Activated CD4-positive, alpha-beta memory T cell treated with anti-CD3 and anti-CD28 coated beads for 36 hours (primary cell): ENCODE results near the gene GAS2L1. TPM values are rescaled to one million over a fixed set of nuclear protein-coding genes. Genes with fewer than 3 reads are reported as not detected.

ENCODE experiments used
- CTCF ChIA-PET: fragments of 350-600 bp; sonication (Branson Sonifier 250); formaldehyde crosslinking; loops from one replicate; lab custom pipeline; 2021; ENCODE audit warnings: antibody characterized with exemption, inconsistent platforms; lab: Charles Lee
- POLR2A ChIA-PET: fragments of 350-600 bp; sonication (Branson Sonifier 250); formaldehyde crosslinking; loops from one replicate; lab custom pipeline; 2021; ENCODE audit warnings: antibody characterized with exemption; lab: Charles Lee
- DNase-seq: peaks from one replicate; pipeline ENCODE4 v3.0.0-alpha.2; 2020
- H3K27ac Mint-ChIP-seq: one replicate; pipeline ENCODE4 v1.8.0; 2021; ENCODE audit warnings: mixed read lengths
- H3K27me3 Mint-ChIP-seq: one replicate; pipeline ENCODE4 v1.8.0; 2021; ENCODE audit warnings: mixed read lengths
- H3K36me3 Mint-ChIP-seq: one replicate; pipeline ENCODE4 v1.8.0; 2021; ENCODE audit warnings: mixed read lengths
- H3K4me1 Mint-ChIP-seq: one replicate; pipeline ENCODE4 v1.8.0; 2021; ENCODE audit warnings: low read depth, mixed read lengths
- H3K4me3 Mint-ChIP-seq: one replicate; pipeline ENCODE4 v1.8.0; 2021; ENCODE audit warnings: mild to moderate bottlenecking, mixed read lengths
- H3K9me3 Mint-ChIP-seq: one replicate; pipeline ENCODE4 v1.8.0; 2021; ENCODE audit warnings: mixed read lengths
- intact Hi-C: fragments of 100-400 bp; cut with micrococcal nuclease; formaldehyde crosslinking; loops from one replicate; pipeline ENCODE4 v1.15.1; 2023
- total RNA-seq, 2 experiments: library from RNA; stranded (reverse); gene quantifications; one replicate each; pipeline ENCODE4 v1.2.3, GENCODE V29; 2021

The GAS2L1 gene
- total RNA-seq, 2 experiments from 2014 or later: 1.3 to 1.4 TPM

GRCh38 chr22:29311464-29312217, 5.2 kb downstream of the GAS2L1 start:
- H3K4me3 Mint-ChIP-seq: no peak overlapping the region
- H3K4me1 Mint-ChIP-seq: peaks cover 37% of the 10 kb centered on the region
- no peak overlapping the region for H3K27ac Mint-ChIP-seq
- intact Hi-C loops: no loop called here
- H3K36me3 Mint-ChIP-seq: no peaks in the 10 kb centered on the region
- POLR2A ChIA-PET: no interaction called here
- no peak for DNase-seq
- peaks cover 37% of the 10 kb centered on the region for H3K27me3 Mint-ChIP-seq
- CTCF ChIA-PET: interaction anchor here (0.6 kb wide), 1 partner anchor 14 kb away, joined by 3 read pairs; no protein-coding TSS in a partner anchor
- no peaks in the 10 kb centered on the region for H3K9me3 Mint-ChIP-seq

- Mint-ChIP-seq H3K27ac (no peak overlapping the region), H3K4me3 (no peak overlapping the region), H3K36me3 (no peaks in the 10 kb centered on the region), H3K27me3 (peaks cover 39% of the 10 kb centered on the region), H3K4me1 (peaks cover 34% of the 10 kb centered on the region), H3K9me3 (no peaks in the 10 kb centered on the region)
- ChIA-PET POLR2A (no interaction called here), CTCF (interaction anchor here (0.6 to 1.9 kb wide), 6 partner anchors 9 to 641 kb away, joined by 3 to 9 read pairs (median 3); partner anchors contain the start of gene EMID1)
- peak; percentile 9 for DNase-seq
- intact Hi-C loops: no loop called here
These were observed 6.0 kb downstream of the GAS2L1 start for GRCh38 chr22:29312218-29313125.

DNA sequence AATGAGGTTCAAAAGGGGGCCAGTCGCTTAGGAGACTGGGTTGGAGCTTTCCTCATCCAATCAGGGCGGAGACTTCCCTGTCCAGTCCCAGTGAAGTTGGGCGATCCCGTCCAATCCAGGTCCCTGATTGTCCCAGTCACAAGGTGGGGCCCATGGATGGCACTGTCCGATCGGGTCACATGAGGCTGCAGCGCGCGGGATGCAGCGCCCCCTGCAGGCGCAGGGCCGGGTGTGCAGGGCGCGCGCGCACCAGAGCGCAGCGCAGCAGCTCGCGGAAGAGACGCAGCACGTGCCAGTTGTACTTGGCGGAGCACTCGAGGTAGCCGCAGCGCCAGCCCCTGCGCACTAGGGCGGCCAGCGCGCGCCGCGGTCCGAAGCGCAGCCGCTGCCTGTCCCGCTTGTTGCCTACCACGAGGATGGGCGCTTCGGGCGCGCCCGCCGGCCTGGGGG, 6.7 kb downstream of the GAS2L1 start:
- Mint-ChIP-seq H3K27me3 (peaks cover 39% of the 10 kb centered on the region), H3K9me3 (no peaks in the 10 kb centered on the region), H3K4me1 (peaks cover 34% of the 10 kb centered on the region), H3K4me3 (no peak overlapping the region), H3K27ac (no peak overlapping the region), H3K36me3 (no peaks in the 10 kb centered on the region)
- ChIA-PET CTCF (interaction anchor here (0.7 to 1.9 kb wide), 6 partner anchors 9 to 107 kb away, joined by 3 to 9 read pairs (median 3); partner anchors contain the start of gene EMID1), POLR2A (interaction anchor here (1.4 kb wide), 1 partner anchor 43 kb away, joined by 3 read pairs; no protein-coding TSS in a partner anchor)
- peak; percentile 52 for DNase-seq
- intact Hi-C loops: no loop called here

DNA sequence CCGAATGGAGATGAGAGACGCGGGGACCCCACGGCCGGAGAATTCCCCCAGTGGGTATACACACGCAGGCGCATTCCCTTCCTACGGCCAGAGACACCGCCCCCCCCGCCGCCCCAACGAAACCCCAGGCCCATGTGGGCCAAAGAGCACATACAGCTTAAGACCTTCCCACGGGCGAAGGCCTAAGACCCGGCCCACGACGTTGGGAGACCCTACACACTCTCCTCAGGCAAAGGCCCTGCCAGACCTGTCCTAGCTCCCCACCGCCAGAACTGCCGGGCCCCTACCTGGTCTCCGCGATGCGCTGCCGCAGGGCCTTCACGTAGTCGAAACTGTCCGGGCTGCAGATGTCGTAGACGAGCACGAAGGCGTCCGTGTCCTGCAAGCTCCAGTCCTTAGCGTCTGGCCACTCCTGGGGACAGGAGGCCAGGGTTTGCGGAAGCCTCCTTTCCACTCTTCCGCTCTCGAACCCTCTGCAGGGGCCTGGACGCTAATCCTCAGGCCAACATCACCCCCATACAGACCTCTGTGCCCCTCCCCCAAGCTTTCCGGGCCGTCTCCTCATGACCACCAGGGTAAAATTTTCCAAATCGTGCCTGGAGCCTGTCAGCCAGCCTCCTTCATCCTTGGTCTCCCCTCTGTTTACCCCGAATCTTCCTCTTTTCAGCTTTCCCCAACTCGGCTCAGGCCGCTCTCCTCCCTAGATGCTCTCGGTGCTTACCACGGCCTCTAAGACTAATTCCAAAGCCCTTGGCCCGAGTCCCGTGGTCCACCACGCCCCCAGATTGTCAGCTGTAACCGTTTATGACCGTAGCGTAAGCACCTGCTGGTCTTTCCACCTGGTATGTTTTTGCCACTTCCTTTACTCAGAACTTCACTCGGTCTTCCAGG, 7.4 kb downstream of the GAS2L1 start:
- peaks cover 39% of the 10 kb centered on the region for H3K27me3 Mint-ChIP-seq
- ChIA-PET POLR2A (interaction anchor here (1.4 kb wide), 1 partner anchor 44 kb away, joined by 3 read pairs; no protein-coding TSS in a partner anchor), CTCF (interaction anchor here (0.7 to 1.9 kb wide), 5 partner anchors 9 to 108 kb away, joined by 3 to 9 read pairs (median 3); partner anchors contain the start of gene EMID1)
- peaks cover 30% of the 10 kb centered on the region for H3K4me1 Mint-ChIP-seq
- DNase-seq: no peak
- no peak overlapping the region for H3K4me3 Mint-ChIP-seq
- no peak overlapping the region for H3K27ac Mint-ChIP-seq
- intact Hi-C loops: no loop called here
- no peaks in the 10 kb centered on the region for H3K9me3 Mint-ChIP-seq
- no peaks in the 10 kb centered on the region for H3K36me3 Mint-ChIP-seq

GRCh38 chr22:29314537-29315285, 8.3 kb downstream of the GAS2L1 start:
- intact Hi-C loops: no loop called here

GRCh38 chr22:29315286-29316140, 9.1 kb downstream of the GAS2L1 start, which contains the start of gene RASL10A:
RASL10A (minus strand) TSS chr22:29315697; CDS start chr22:29315246, 451 bp downstream.
- peak within 1 kb of the TSS; percentile 1 for H3K4me3 Mint-ChIP-seq
- no peaks in the 10 kb centered on the region for H3K36me3 Mint-ChIP-seq
- no peaks in the 10 kb centered on the region for H3K9me3 Mint-ChIP-seq
- no peak for DNase-seq
- intact Hi-C loops: no loop called here
- peaks cover 39% of the 10 kb centered on the region for H3K27me3 Mint-ChIP-seq
- ChIA-PET CTCF (interaction anchor here (0.6 kb wide), 1 partner anchor 11 kb away, joined by 3 read pairs; no protein-coding TSS in a partner anchor), POLR2A (no interaction called here)
- H3K4me1 Mint-ChIP-seq: peaks cover 26% of the 10 kb centered on the region
- no peak within 1 kb of the TSS for H3K27ac Mint-ChIP-seq

More at GRCh38 chr22:29314537-29315285, 8.3 kb downstream of the GAS2L1 start:
- no peak overlapping the region for H3K27ac Mint-ChIP-seq
- no peaks in the 10 kb centered on the region for H3K36me3 Mint-ChIP-seq
- peaks cover 39% of the 10 kb centered on the region for H3K27me3 Mint-ChIP-seq
- H3K4me3 Mint-ChIP-seq: peak overlapping the region; percentile 1
- peaks cover 26% of the 10 kb centered on the region for H3K4me1 Mint-ChIP-seq
- no peak for DNase-seq
- CTCF ChIA-PET: no interaction called here
- POLR2A ChIA-PET: interaction anchor here (1.4 kb wide), 1 partner anchor 45 kb away, joined by 3 read pairs; no protein-coding TSS in a partner anchor
- H3K9me3 Mint-ChIP-seq: no peaks in the 10 kb centered on the region

GRCh38 chr22:29316141-29316828, 9.8 kb downstream of the GAS2L1 start:
- no peak for DNase-seq
- intact Hi-C loops: no loop called here
- peaks cover 21% of the 10 kb centered on the region for H3K4me1 Mint-ChIP-seq
- H3K4me3 Mint-ChIP-seq: no peak overlapping the region
- POLR2A ChIA-PET: interaction anchor here (0.7 kb wide), 1 partner anchor 23 kb away, joined by 4 read pairs; no protein-coding TSS in a partner anchor
- no peak overlapping the region for H3K27ac Mint-ChIP-seq
- H3K9me3 Mint-ChIP-seq: no peaks in the 10 kb centered on the region
- H3K36me3 Mint-ChIP-seq: no peaks in the 10 kb centered on the region
- H3K27me3 Mint-ChIP-seq: peaks cover 37% of the 10 kb centered on the region
- CTCF ChIA-PET: no interaction called here

DNA sequence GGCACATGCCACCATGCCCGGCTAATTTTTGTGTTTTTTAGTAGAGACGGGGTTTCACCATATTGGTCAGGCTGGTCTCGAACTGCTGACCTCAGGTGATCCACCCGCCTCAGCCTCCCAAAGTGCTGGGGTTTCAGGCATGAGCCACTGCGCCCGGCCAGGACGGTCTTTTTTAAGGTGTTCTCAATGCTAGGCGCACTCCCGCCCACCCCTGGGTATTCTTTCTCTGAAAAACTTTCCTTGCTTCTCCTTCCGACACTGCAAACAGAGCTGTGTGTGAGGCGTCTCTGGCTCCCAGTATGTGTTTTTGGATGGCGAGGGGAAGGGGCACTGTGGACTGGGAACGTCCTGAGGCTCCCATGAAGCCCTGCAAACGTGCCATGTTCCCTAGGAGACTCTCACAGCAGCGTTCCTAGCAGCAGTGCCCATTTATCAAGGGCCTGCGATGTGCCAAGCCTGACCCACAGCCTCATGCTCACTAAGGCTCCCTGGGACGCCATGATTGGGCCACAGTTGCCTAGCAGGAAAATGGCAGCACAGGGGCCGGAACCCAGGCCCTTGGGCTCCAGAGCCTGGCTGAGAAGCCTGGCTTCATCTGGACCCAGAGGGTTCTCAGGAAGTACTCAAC, 11.5 kb downstream of the GAS2L1 start:
- no peak for DNase-seq
- Mint-ChIP-seq H3K4me1 (peaks cover 16% of the 10 kb centered on the region), H3K4me3 (no peak overlapping the region), H3K9me3 (no peaks in the 10 kb centered on the region), H3K27me3 (peaks cover 29% of the 10 kb centered on the region), H3K27ac (no peak overlapping the region), H3K36me3 (no peaks in the 10 kb centered on the region)
- POLR2A ChIA-PET: no interaction called here
- CTCF ChIA-PET: no interaction called here
- intact Hi-C loops: no loop called here

DNA sequence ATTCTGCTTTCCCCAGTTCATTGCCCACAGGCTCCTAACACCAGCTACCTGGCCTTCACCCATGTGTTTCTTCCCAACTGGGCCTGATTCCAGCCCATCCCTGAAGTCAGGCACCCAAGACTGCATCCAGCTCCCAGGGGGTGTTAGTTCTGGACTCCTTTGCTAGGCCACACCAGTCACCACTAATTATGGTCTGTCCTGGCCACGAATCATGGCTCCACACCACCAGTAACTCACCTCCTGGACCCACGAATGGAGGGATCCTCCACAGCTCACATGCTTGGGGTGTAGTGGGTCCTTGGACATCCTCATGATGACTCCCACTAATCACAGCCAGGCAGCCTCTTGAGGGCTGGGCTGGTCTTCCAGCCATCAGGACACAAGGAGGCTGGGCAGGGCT, 12.6 kb downstream of the GAS2L1 start:
- CTCF ChIA-PET: no interaction called here
- no peak overlapping the region for H3K4me3 Mint-ChIP-seq
- no peak overlapping the region for H3K27ac Mint-ChIP-seq
- H3K4me1 Mint-ChIP-seq: peaks cover 7% of the 10 kb centered on the region
- H3K27me3 Mint-ChIP-seq: peaks cover 17% of the 10 kb centered on the region
- no peaks in the 10 kb centered on the region for H3K9me3 Mint-ChIP-seq
- no peak for DNase-seq
- no peaks in the 10 kb centered on the region for H3K36me3 Mint-ChIP-seq
- POLR2A ChIA-PET: no interaction called here
- intact Hi-C loops: no loop called here
